Liver (tissue), 3 donors: Measurements from ENCODE around the gene SMIM5.

Experiments used
- ATF3 ChIP-seq: IDR thresholded peaks from 2 replicates; pipeline ENCODE4 v1.6.1; 2016; ENCODE audit warnings: antibody characterized with exemption
- CTCF ChIP-seq: fragments of 150-350 bp; IDR thresholded peaks from 2 replicates; pipeline ENCODE4 v1.5.1; 2017; ENCODE audit warnings: improper control_type of control experiment, low read depth, low read length; ENCODE audit not compliant: missing input control
- REST ChIP-seq: IDR thresholded peaks from 2 replicates; pipeline ENCODE4 v1.6.1; 2016; ENCODE audit warnings: antibody characterized with exemption, mild to moderate bottlenecking
- RXRA ChIP-seq, 2 donors: IDR thresholded peaks; 2 replicates each; pipeline ENCODE4 v1.6.1; 2017 to 2018; ENCODE audit warnings: antibody characterized with exemption in 2 of 2, mild to moderate bottlenecking in 1 of 2
- TAF1 ChIP-seq: conservative IDR thresholded peaks from 2 replicates; pipeline ENCODE4 v1.6.1; 2016; ENCODE audit warnings: antibody characterized with exemption, mild to moderate bottlenecking
- ZBTB33 ChIP-seq: IDR thresholded peaks from 2 replicates; pipeline ENCODE4 v1.6.1; 2016; ENCODE audit warnings: antibody characterized with exemption
- donor health status: healthy.
- donor health status: healthy.

GRCh38 chr17:75637551-75637950 is 4.3 kb downstream of the SMIM5 start:
- TF ChIP-seq ATF3 = no peak
- TF ChIP-seq CTCF = no peak
- no peak for TF ChIP-seq RXRA (IDR thresholded peaks at IDR 0.05)
- TF ChIP-seq TAF1 = no peak
- TF ChIP-seq ZBTB33 = no peak
- TF ChIP-seq REST = no peak
